Measurements from ENCODE around the gene DUSP7.

GRCh38 chr3:52004906-52005395 is 51.4 kb downstream of the DUSP7 start:
- no peak for TF ChIP-seq CTCF (tag by site-specific recombination; IDR thresholded peaks at IDR 0.05)
- no peak for TF ChIP-seq YY1 (tag by site-specific recombination; IDR thresholded peaks at IDR 0.05)
- no peak for TF ChIP-seq ZNF341 (tag by site-specific recombination; IDR thresholded peaks at IDR 0.05; ENCODE audit: low read depth)
- no peak for TF ChIP-seq ZNF202 (tag by site-specific recombination; IDR thresholded peaks at IDR 0.05; ENCODE audit: borderline replicate concordance)
- TF ChIP-seq ZNF529 (tag by site-specific recombination; IDR thresholded peaks at IDR 0.05; ENCODE audit: insufficient replicate concordance): no peak
- no peak for TF ChIP-seq ZSCAN18 (tag by site-specific recombination; IDR thresholded peaks at IDR 0.05)

Measured in HEK293 (cell line).